HG03442 (cell line): ENCODE data around the gene ZNRF1.
"Not testable (repeated sequence)": the region's sequence is repeated elsewhere in the genome, so short reads cannot be mapped to it uniquely, and the experiment has no call there.

Experiments
- ATAC-seq: cut with Tn5 transposase; IDR thresholded peaks from one replicate; pipeline ENCODE4 v1.9.1; 2021; ENCODE audit warnings: mild to moderate bottlenecking, moderate library complexity; ENCODE audit not compliant: unreplicated experiment

ZNRF1 gene

DNA sequence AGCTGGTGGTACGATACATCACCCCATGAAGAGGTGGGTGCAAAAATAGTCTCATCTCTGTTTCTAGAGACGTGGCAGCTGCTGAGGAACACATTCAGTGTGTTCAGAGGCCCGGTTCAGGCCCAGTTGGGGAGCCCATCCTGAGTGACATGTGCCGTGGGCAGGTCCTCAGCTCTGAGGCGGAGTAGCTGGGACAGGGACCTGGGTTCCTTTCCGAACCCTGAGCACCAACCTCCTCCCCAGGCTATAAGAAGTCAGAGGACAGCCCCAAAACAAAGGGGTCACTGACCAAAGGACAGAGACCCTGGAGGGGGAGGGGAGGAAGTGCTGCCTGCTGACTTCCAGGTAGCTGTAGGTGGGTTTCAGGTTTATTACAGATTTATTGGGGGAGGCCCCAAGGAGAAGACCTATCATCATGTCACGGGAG, 112.7 kb downstream of the ZNRF1 start:
- peak; percentile 13 for ATAC-seq

DNA sequence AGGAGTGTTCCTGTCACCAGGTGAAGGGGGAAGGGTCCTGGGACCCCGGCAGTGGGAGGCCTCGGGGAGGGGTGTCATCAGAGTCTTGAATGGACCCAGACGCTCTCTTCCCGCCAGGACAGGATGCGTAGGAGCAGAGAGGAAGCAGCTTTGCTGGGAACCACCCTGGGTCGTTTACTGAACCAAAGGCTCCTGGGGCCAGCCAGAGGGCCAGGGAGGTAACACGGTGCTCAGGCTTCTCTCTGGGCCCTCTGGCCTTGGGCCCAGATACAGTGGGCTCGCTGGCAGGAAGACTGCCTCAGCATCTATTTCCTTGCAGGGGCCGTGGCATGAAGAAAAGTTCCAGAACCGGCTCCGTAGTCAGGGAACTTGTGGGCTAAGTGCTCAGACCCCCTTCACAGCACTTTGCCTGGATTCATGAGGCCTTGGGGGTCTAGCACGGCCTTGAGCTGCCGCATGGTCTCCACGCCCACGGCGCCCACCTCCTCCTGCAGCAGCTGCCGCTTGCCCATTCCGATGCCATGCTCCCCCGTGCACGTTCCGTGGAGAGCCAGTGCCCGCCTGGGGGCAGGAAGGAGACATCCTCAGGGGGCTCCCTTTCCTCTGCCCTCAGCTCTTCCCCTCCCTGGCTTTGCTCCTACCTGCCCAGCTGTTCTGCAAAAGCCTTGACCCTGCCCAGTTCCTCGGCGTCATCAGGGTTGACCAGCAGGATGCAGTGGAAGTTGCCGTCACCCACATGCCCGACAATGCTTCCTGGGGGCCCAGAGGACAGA, 113.3 kb downstream of the ZNRF1 start:
- no peak for ATAC-seq

DNA sequence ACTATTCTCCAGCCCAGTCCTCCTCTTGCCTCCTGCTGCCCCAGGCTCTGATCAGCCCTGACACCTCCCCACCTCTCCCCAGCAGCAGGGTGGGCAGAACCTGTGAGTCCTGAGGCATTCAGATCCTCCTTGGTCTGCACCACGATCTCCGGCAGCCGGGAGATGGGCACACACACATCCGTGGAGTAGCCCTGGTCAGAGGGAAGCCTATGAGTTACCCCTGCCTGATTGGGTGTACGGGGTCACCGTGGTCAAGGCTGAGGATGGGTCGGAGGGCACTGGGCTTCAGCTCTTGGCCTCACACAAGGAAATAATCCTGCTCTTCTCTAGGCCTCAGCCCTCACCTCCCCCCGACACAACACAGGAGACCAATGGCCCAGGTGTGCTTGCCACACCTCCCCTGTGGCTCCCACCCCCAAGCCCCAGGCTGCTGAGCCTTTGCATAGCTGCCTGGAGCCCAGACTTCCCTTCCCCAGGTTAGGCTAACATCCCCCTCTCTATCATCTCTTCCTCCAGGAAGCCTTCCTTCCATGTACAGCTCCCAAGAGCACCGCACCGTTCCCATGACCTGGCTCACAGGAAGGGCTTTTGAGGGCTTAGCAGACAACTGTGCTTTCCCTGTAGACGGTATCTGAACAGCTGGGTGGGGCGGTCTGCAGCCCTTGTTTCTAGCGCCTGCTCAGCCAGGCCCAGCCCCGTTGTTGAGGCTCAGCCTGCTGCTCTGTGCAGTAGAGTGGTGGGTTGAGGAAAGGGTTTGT, 114.1 kb downstream of the ZNRF1 start:
- no peak for ATAC-seq

DNA sequence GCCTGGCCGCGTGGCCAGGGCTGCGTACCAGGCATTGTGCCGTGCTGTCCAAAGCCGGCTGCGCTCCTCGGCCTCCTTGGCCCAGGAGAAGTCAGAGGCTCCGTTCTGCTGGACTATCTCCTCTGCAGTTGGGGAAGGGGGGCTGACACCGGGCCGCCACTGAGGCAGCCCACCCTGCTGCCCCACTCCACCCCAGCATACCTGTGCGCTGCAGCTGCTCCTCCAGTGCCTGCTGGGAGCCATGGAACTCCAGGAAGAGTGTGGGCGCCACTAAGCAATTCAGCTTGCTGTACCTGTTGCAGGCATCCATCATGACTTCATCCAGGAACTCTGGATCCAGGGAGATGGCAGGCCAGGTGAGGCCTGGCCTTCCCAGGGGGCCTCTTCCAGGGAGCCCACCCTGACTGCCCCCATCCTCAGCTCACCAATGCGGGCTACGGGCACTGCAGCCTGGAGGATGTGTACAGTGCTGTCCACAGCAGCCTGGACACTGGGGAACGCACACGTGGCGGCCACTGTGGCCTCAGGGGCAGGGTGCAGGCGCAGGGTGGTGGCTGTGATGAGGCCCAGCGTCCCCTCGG, 114.8 kb downstream of the ZNRF1 start:
- ATAC-seq, result no peak

DNA sequence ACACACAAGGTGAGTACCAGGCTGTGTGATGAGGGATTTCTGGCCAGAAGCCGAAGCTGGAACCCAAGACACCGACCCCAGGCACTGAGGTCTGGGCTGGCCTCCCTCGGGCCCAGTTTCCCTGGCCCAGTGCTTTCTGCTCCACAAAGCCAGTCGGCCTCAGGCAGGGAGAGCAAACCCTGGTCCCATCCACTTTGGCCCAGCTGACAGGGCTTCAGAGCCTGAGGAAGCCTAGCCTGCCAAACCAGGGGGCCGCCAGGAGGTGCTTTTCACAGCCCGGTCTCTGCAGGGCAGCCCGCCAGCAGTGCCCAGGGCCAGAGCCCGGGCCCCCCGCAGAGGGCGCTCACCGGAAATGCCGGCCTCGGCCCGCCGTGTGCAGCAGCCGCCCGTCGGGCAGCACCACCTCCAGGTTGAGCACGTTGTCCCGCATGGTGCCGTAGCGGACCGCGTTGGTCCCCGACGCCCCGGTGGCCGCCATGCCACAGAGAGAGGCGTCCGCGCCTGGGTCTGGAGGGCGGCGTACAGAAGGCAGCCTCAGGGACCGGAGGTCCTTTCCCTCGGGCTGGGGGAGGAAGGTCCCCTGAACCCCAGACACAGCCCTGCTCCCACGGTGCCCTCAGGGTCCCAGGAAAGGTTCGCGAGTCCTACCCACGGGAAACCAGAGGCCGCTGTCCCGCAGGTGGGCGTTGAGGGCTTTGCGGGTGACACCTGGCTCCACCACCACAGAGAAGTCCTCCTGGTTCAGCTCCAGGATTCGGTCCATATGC, 115.5 kb downstream of the ZNRF1 start:
- ATAC-seq, result no peak

DNA sequence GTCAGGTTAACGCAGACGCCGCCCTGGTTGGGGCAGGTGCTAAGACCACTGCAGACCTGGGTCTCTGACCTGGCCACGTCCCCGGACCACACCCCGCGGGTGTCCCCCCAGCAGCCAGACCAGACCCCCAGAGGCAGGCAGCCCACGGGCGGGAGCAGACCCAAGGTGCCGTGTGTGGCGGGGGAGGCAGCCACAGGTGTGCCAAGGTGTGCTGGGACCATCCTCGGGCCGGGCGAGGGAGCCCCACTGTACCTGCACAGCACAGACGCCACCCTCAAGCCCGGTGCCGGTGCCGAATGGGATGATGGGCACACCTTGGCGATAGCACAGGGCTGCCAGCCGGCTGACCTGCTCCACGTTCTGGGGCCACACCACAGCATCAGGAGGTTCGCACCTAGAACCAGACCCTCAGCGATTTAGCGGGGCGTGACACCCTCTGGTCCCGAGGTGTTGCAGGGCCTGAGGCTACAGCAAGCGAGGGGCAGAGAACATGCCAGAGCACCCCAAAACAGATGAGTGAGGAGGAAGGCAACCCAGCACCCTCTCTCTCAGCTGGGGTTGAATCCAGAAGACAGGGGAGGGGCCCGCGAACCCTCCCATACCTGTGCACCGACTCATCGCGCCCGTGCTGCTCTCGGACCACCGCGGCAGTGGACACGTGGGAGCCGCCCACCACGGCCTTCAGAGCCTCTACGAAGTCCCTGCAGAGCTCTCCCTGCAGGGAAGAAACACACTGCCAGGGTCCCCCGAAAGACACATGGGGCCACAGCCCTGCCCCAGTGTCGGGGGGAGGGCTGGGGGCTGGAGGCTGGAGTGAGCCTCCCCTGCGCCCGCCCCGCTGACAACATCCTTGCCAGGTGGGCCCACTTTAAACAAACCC, 116.4 kb downstream of the ZNRF1 start:
- ATAC-seq, result no peak

DNA sequence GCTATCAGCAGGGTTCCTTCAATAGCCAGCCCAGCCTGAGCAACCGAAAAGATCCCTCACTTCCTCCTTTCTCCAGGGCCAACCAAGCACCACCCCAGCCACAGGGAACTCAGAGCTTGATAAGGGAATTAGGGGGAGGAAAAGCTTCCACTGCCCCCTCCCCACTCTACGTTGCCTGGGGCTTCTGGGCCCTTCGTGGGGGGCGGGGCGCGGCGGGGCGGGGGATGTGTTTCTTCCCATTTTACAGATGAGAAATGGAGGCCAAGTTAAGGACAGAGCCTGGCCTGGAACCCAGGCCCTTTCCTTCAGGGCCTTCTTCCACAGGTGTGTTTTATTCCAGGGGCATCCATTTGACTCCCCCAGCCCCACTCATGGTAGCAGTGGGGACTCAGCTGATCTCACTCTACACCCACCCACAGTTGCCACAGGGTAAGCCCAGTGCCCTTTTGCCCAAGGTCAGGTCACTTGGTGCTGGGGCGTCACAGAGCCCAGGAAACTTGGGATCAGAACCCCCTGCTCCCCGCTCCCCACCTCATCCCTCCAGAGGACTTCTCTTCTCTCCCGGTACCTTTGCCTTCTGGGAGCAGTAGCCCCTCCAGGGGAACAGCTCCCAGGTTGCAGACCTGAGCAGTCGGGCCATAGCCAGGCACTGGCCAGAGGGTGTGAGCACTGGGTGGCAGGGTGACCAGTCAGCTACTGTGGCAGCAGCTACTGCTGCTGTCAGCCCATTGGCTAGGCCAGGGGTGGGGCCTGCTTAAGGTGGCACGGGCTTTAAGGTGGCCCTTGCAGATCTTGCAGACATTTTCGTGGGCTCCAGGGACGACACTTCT, 117.5 kb downstream of the ZNRF1 start, which contains the start of gene LDHD:
Gene LDHD, minus strand, starts transcription at position 700 of the 830 bp plus-strand sequence. Its CDS starts 60 bp downstream, at position 640.
- ATAC-seq, result no peak

DNA sequence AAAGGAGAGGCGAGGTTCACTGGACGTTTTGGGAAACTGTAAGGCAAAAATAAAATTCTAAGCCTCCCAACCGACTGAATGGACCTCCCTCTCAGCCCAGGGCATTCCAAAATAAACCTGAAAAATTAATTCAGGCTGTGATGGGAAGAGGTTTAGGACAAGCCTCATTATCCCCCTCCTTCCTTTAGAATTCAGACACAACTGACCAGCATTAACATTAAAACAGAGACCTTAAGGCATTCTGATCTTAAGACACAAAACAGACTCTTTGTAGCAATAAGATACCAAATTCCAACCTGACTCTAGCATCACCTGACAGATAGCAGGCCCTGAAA, 118.1 kb downstream of the ZNRF1 start:
- no peak for ATAC-seq

DNA sequence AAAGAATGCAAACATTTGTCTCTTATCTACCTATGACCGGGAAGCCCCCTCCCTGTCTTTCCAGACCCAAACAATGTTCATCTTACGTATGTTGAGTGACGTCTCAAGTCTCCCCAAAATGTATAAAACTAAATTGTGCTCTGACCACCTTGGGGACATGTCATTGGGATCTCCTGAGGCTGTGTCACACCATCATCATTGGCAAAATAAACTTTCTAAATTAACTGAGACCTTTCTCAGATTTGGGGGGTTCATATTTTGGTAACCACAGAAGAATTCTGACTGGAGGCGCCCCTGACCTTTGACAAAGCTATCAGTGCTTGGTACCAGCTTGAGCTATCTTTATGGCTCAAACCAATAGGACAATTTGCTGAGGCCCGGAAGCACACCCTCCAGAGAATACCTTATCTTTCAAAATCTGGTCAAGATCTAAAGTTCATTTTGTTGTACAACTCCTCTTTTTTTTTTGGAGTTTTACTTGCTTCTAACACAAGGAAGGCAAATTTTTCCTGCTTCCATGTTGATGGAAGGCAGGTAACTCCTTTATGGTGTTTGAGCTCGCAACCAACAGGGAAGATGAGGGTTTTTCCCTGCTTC, 120.2 kb downstream of the ZNRF1 start:
- ATAC-seq, result no peak

DNA sequence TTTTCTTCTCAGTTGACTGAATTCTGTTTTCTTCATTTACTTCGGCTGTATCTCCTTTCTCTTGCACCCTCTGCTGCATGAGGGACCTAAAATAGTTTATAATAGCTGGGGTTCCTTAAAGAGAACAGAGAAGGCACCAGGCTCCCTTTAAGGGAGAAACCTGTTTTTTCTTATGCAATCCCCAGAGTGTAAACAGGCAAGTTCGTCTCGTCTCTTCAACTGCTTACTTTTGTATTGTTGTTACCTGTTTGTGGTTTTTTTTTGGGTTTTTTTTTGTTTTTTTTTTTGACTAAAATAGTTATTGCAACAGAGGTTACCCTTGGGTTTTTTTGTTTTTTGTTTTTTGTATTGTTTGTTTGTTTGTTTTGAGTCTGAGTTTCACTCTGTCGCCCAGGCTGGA, 121.4 kb downstream of the ZNRF1 start:
- no peak for ATAC-seq

DNA sequence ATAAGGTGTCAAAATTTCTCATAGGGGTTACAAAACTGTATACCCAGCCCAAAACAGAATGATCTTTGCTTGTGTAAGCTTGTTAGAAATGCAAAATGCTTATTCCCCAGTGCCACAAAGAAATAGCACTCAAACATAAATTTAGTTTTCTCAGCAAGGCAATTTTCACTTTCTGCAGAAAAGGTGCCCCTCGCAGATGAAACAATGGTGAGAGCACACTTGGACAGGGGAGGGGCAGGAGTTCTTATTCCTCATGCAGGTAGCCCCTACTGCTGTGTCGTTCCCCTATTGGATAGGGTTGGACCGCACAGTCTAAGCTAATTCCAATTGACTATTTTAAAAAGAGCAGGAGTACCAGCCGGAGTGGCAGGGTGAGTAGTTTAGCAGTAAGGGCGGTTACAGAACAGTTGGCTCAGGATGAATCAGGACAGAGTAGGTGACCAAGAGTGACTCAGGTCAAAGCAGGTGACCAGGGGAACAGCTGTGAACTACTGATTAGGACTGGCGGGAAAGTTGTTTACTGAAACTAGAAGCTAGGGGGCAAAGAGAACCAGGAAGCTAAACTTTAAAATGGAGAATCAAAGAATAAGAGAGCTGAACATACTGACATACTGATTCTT, 123.2 kb downstream of the ZNRF1 start:
- no peak for ATAC-seq

DNA sequence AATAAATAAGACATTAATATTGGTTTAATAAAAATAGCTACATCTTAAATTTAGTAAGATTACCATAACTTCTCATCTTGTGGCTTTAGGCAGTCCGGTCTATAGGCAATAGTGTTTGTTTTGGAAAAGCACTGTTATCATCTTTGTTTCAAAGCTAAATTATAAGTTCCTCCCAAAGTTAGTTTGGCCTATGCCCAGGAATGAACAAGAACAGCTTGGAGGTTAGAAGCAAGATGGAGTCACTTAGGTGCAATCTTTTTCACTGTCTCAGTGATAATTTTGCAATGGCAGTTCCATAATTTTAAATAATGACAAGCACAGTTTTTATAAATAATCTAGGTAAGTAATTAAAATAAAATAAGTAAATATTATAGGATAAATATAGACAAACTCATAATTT, 123.8 kb downstream of the ZNRF1 start:
- no peak for ATAC-seq

DNA sequence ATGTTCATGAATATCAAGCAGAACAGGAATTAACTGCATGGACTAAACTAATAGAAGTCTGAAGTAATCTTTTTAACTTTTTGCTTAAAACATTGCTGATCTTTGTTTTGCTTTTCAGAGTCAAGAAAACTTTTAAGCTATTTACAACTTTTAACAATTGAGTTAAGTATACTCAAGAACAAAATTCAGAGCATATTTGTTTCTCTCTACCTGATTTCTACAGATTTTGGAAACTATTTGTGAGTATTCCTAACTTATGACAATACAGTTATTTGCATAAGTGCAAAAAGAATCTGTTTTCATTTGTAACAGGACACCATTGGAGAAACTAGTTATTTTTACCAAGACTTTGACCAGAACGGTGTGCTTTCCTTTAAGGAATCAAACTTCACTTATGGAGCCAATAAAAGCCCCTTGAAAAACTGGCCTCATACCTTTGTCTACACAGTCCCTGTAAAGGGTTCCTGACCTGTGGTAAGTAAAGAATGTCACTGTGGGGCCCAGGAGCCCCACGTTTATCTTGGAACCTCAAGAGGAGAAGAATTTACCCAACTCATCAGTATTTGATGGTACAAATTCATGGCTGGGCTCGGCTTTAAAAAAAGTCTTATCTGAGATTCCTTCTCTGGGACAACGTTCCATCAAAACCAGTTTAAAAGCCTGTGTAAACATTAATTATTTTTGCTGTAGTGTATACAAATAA, 129.0 kb downstream of the ZNRF1 start:
- no peak for ATAC-seq

DNA sequence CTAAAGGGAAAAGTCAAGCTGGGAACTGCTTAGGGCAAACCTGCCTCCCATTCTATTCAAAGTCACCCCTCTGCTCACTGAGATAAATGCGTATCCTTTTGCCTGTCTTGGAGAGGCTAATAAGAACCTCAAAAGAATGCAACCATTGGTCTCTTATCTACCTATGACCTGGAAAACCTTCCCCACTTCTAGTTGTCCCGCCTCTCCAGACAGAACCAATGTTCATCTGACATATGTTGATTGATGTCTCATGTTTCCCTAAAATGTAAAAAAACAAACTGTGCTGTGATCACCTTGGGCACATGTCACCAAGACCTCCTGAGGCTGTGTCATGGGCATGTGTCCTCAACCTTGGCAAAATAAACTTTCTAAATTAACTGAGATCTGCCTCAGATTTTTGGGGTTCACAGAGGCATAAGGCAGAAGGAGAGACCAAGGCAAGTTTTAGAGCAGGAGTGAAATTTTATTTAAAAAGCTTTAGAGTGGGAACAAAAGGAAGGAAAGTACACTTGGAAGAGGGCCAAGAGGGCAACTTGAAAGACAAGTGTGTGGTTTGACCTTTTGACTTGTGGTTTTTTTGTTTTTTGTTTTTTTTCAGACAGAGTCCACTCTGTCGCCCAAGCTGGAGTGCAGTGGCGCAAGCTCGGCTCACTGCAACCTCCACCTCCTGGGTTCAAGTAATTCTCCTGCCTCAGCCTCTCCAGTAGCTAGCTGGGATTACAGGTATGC, 130.8 kb downstream of the ZNRF1 start:
- ATAC-seq, result not testable (repeated sequence)

DNA sequence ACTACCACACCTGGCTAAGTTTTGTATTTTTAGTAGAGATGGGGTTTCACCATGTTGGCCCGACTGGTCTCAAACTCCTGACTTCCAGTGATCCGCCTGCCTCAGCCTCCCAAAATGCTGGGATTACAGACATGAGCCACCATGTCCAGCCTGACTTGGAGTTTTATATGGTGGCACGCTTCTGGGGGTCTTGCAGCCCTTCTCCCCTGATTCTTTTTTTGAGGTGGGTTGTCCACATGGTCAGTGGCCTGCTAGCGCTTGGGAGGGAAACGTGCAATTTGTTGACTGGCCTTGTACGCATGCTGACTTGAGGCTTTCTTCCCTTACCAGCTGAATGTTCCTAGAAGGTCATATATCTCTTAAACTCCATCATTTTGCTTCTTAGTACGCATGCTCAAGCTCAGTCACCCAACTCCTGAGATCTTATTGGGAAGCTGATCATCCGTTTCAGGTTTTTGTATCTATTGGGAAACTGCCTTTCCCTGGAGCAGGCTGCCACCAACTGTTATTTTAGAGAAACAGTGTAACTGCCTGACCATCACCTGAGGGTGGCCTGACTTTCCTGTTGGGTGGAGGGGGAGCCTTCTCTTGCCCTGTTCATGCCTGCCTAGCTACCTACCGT, 131.4 kb downstream of the ZNRF1 start:
- no peak for ATAC-seq

DNA sequence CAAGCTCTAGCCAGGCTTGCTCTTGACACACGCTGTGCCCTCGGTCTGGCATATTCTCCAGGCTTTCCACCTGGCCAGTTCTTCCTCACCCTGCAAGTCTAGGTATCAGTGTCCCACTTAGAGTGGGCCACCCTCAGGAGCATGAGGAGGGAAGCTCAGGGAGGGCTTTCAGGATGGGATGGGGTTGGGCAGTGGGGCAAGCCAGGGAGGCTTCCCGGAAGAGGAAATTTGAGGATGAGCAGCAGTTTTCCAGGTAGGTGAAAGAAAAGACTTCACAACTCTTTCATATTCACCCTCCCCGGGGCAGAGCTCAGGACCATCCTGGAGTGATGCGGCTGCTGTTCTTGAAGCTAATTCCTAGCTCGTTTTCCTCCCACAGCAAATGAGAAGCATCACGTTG, 132.3 kb downstream of the ZNRF1 start:
- ATAC-seq, result no peak

DNA sequence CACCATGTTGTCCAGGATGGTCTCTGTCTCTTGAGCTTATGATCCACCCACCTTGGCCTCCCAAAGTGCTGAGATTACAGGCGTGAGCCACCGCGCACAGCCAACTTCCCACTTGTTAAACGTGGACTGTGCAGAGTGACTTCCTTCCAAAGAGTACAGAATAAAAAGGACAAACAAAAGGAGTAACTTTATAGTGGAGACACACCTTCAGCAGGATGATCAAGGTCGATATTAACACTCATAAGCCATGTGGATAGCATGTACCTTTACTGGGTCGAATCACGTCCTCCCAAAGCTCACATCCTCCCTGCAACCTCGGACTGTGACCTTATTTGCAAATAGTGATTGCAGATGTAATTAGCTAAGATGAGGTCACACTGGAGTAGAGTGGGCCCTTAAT, 139.4 kb downstream of the ZNRF1 start:
- ATAC-seq, result no peak
